ENCODE results near the gene DDX1. TPM values are rescaled to one million over a fixed set of nuclear protein-coding genes. Genes with fewer than 3 reads are reported as not detected.

The DDX1 gene
- polyA plus RNA-seq, 1 donor (not counting 4 experiments of a cell fraction or from before 2014, with no cell fraction given): 140 TPM

DNA sequence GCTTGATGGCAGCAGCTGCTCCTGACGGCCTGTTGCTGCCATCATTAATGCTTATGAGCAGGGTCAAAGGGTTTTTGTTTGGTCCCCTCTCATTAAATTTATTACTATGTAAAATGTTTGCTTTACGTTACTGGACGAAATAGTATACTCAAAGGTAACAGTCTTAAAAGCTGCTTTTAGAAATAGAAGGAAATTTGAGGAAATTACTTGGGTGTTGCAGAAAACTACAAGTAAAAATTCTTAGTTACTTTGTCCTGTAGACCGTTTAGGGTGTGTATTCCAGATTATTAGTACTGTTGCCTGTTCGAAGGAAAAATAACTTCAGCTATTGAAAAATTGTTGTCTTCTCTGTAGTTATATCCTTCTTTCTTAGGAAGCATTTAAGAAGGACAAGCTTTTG is 27.8 kb downstream of the DDX1 start:
- Histone ChIP-seq H3K27me3 (ENCODE audit: control insufficient read depth, extremely low read depth, insufficient read depth, low read length) (no peaks in the 10 kb centered on the region), H3K4me2 (ENCODE audit: control insufficient read depth, extremely low read depth, insufficient read depth, low read depth, low read length) (no peak overlapping the region), H3K9me1 (ENCODE audit: control insufficient read depth, extremely low read depth, insufficient read depth, low read length) (no peaks in the 10 kb centered on the region), H3K4me3 (ENCODE audit: control insufficient read depth in 2 of 3, extremely low read depth in 1 of 3, insufficient read depth in 2 of 3, low read depth in 1 of 3, low read length in 3 of 3) (no peak overlapping the region), H3K9me3 (ENCODE audit: control insufficient read depth, low read depth, low read length) (no peaks in the 10 kb centered on the region), H3K27ac (ENCODE audit: control insufficient read depth, insufficient read depth, low read length) (no peak overlapping the region), H3K9ac (ENCODE audit: control insufficient read depth, extremely low read depth, insufficient read depth, low read length) (no peak overlapping the region), H4K20me1 (ENCODE audit: control insufficient read depth, extremely low read depth, insufficient read depth, low read length) (no peaks in the 10 kb centered on the region), H3K36me3 (ENCODE audit: control insufficient read depth in 2 of 2, extremely low read depth in 1 of 2, insufficient read depth in 2 of 2, low read length in 2 of 2) (peaks cover 9 to 15% of the 10 kb centered on the region in 2 experiments), H3K4me1 (ENCODE audit: control insufficient read depth, extremely low read depth, insufficient read depth, low read length) (no peaks in the 10 kb centered on the region), H3K79me2 (ENCODE audit: control insufficient read depth, insufficient read depth, low read length) (no peaks in the 10 kb centered on the region), H2AFZ (ENCODE audit: control insufficient read depth, low read length) (no peak overlapping the region)
- DNase-seq (ENCODE audit: low read depth, low spot score) (no peak), FAIRE-seq (no peak)
- dilution Hi-C loops (cut with MboI; ENCODE audit: extremely low pct_ligation_motif_present, low sequenced_read_pairs): no loop called here
- TF ChIP-seq, protein P1, sequence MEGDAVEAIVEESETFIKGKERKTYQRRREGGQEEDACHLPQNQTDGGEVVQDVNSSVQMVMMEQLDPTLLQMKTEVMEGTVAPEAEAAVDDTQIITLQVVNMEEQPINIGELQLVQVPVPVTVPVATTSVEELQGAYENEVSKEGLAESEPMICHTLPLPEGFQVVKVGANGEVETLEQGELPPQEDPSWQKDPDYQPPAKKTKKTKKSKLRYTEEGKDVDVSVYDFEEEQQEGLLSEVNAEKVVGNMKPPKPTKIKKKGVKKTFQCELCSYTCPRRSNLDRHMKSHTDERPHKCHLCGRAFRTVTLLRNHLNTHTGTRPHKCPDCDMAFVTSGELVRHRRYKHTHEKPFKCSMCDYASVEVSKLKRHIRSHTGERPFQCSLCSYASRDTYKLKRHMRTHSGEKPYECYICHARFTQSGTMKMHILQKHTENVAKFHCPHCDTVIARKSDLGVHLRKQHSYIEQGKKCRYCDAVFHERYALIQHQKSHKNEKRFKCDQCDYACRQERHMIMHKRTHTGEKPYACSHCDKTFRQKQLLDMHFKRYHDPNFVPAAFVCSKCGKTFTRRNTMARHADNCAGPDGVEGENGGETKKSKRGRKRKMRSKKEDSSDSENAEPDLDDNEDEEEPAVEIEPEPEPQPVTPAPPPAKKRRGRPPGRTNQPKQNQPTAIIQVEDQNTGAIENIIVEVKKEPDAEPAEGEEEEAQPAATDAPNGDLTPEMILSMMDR (optimal IDR thresholded peaks at IDR 0.05 in 1 of 3, IDR thresholded peaks at IDR 0.05 in 1 of 3, conservative IDR thresholded peaks at IDR 0.05 in 1 of 3; ENCODE audit: extremely low read depth in 1 of 3, insufficient read depth in 2 of 3, low read length in 3 of 3): no peak
- no peak for TF ChIP-seq EZH2 (IDR thresholded peaks at IDR 0.05; ENCODE audit: low read length)

DNA sequence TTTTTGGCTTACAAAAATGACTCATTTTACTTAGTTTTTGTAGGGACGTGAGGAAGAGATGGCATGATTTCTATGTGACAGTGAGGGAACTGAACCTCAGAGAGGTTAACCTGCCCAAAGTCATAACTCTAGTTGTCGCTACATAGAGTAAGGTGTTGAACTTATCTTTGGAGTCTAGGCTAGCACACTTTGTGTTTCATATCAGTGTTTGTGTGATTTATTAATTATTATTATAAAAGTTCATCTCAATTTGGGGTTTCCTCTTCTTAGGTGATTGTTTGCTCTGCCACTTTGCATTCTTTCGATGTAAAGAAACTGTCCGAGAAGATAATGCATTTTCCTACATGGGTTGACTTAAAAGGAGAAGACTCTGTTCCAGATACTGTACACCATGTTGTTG is 28.3 kb downstream of the DDX1 start:
- no peak for FAIRE-seq
- H3K79me2 ChIP-seq (ENCODE audit: control insufficient read depth, insufficient read depth, low read length): no peaks in the 10 kb centered on the region
- dilution Hi-C loops (cut with MboI; ENCODE audit: extremely low pct_ligation_motif_present, low sequenced_read_pairs): no loop called here

More for the DNA sequence above, 28.3 kb downstream of the DDX1 start:
- Histone ChIP-seq H3K9me3 (ENCODE audit: control insufficient read depth, low read depth, low read length) (no peaks in the 10 kb centered on the region), H3K27ac (ENCODE audit: control insufficient read depth, insufficient read depth, low read length) (no peak overlapping the region), H4K20me1 (ENCODE audit: control insufficient read depth, extremely low read depth, insufficient read depth, low read length) (no peaks in the 10 kb centered on the region), H3K4me2 (ENCODE audit: control insufficient read depth, extremely low read depth, insufficient read depth, low read depth, low read length) (no peak overlapping the region), H2AFZ (ENCODE audit: control insufficient read depth, low read length) (no peak overlapping the region), H3K27me3 (ENCODE audit: control insufficient read depth, extremely low read depth, insufficient read depth, low read length) (no peaks in the 10 kb centered on the region), H3K4me3 (ENCODE audit: control insufficient read depth in 2 of 3, extremely low read depth in 1 of 3, insufficient read depth in 2 of 3, low read depth in 1 of 3, low read length in 3 of 3) (no peak overlapping the region), H3K4me1 (ENCODE audit: control insufficient read depth, extremely low read depth, insufficient read depth, low read length) (no peaks in the 10 kb centered on the region), H3K9ac (ENCODE audit: control insufficient read depth, extremely low read depth, insufficient read depth, low read length) (no peak overlapping the region), H3K9me1 (ENCODE audit: control insufficient read depth, extremely low read depth, insufficient read depth, low read length) (no peaks in the 10 kb centered on the region), H3K36me3 (ENCODE audit: control insufficient read depth in 2 of 2, extremely low read depth in 1 of 2, insufficient read depth in 2 of 2, low read length in 2 of 2) (peaks cover 9 to 15% of the 10 kb centered on the region in 2 experiments)
- TF ChIP-seq, protein P1 (optimal IDR thresholded peaks at IDR 0.05 in 1 of 3, IDR thresholded peaks at IDR 0.05 in 1 of 3, conservative IDR thresholded peaks at IDR 0.05 in 1 of 3; ENCODE audit: extremely low read depth in 1 of 3, insufficient read depth in 2 of 3, low read length in 3 of 3): no peak
- TF ChIP-seq EZH2 (IDR thresholded peaks at IDR 0.05; ENCODE audit: low read length): no peak
- no peak for DNase-seq (ENCODE audit: low read depth, low spot score)

All from keratinocyte (primary cell).